Measurements from ENCODE around the gene EGFR.

The EGFR gene

DNA sequence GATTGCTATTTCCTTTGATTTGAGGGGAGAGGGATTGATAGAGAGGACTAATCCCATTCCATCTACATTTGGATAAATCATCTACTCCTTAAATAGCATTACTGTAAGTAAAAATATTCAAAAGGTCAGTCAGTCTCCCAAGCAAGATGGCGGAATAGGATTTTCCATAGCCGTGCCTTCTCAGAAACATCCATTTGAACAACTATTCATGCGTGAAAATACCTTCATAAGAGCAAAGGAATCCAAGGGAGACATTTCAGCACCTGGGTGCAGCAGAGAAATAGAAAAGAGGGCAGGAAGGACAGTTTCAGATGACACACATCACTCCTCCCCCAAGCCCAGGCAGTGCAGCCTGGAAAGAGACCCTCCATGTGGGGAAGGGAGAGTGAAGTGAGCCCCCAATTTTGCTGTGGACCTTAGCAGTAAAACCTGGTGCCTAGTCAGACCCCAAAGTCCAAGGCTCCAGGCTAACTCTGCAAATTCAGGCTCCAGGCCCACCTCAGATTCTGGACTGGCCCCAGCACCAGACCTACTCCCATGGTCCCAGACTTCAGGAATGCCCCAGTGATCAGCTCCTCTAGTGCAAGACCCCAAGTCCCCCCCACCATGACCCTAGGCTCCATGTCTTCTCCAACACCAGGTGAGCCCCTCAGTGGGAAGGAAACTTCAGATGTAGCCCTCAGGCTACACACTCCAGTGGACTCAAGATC is 242.0 kb downstream of the EGFR start:
- H3K4me3 ChIP-seq (ENCODE audit: control insufficient read depth, low read depth, low read length), result no peak overlapping the region
- TF ChIP-seq, protein P1, sequence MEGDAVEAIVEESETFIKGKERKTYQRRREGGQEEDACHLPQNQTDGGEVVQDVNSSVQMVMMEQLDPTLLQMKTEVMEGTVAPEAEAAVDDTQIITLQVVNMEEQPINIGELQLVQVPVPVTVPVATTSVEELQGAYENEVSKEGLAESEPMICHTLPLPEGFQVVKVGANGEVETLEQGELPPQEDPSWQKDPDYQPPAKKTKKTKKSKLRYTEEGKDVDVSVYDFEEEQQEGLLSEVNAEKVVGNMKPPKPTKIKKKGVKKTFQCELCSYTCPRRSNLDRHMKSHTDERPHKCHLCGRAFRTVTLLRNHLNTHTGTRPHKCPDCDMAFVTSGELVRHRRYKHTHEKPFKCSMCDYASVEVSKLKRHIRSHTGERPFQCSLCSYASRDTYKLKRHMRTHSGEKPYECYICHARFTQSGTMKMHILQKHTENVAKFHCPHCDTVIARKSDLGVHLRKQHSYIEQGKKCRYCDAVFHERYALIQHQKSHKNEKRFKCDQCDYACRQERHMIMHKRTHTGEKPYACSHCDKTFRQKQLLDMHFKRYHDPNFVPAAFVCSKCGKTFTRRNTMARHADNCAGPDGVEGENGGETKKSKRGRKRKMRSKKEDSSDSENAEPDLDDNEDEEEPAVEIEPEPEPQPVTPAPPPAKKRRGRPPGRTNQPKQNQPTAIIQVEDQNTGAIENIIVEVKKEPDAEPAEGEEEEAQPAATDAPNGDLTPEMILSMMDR (conservative IDR thresholded peaks at IDR 0.05; ENCODE audit: control insufficient read depth, insufficient read depth, low read depth, low read length), result no peak
- DNase-seq (ENCODE audit: low read depth), result no peak

All from fibroblast of mammary gland (primary cell).